GM23338 (cell line): Measurements from ENCODE around the gene ADGRV1. TPM values are rescaled to one million over a fixed set of nuclear protein-coding genes. Genes with fewer than 3 reads are reported as not detected.
A peak's percentile ranks its signal among the peaks of the same experiment; 100 is the strongest.
"Not testable (repeated sequence)": the region's sequence is repeated elsewhere in the genome, so short reads cannot be mapped to it uniquely, and the experiment has no call there.

Experiments
- ATAC-seq: fragments of 200-7000 bp; cut with Tn5 transposase; 3 replicates; pipeline ENCODE4 v1.9.1; 2020
- DNase-seq: peaks from one replicate; pipeline ENCODE4 v3.0.0-alpha.2; 2015; ENCODE audit warnings: low spot score
- H2AFZ ChIP-seq: fragments of 200-600 bp; sonication (generic); 2 replicates; pipeline ENCODE4 v1.8.0; 2016; ENCODE audit warnings: antibody characterized with exemption, mild to moderate bottlenecking, moderate library complexity
- H3F3A ChIP-seq: fragments of 200-600 bp; sonication (generic); replicated peaks from 2 replicates; pipeline ENCODE4 v1.8.0; 2017; ENCODE audit warnings: antibody characterized with exemption, mixed run types, low read depth
- H3K27ac ChIP-seq: fragments of 200-600 bp; sonication (generic); 2 replicates; pipeline ENCODE4 v1.6.1; 2016; ENCODE audit warnings: low read depth
- H3K27me3 ChIP-seq: fragments of 200-600 bp; sonication (generic); 2 replicates; pipeline ENCODE4 v1.8.0; 2016; ENCODE audit warnings: mild to moderate bottlenecking, mixed run types, moderate library complexity; ENCODE audit not compliant: insufficient read depth
- H3K36me3 ChIP-seq: fragments of 200-600 bp; sonication (generic); 2 replicates; pipeline ENCODE4 v1.8.0; 2016; ENCODE audit warnings: mild to moderate bottlenecking; ENCODE audit not compliant: insufficient read depth
- H3K4me1 ChIP-seq: fragments of 200-600 bp; sonication (generic); 2 replicates; pipeline ENCODE4 v1.8.0; 2016; ENCODE audit warnings: mild to moderate bottlenecking, moderate library complexity; ENCODE audit not compliant: insufficient read depth
- H3K4me2 ChIP-seq: fragments of 200-600 bp; sonication (generic); 2 replicates; pipeline ENCODE4 v1.7.1; 2017; ENCODE audit warnings: mixed run types
- H3K4me3 ChIP-seq: fragments of 200-600 bp; sonication (generic); 2 replicates; pipeline ENCODE4 v1.6.1; 2016; ENCODE audit warnings: mixed run types
- H3K79me2 ChIP-seq: fragments of 200-600 bp; sonication (generic); replicated peaks from 2 replicates; pipeline ENCODE4 v1.8.0; 2017; ENCODE audit warnings: mild to moderate bottlenecking; ENCODE audit not compliant: insufficient read depth
- H3K9me2 ChIP-seq: fragments of 200-600 bp; sonication (generic); 2 replicates; pipeline ENCODE4 v1.8.0; 2017; ENCODE audit not compliant: insufficient read depth
- H4K20me1 ChIP-seq: fragments of 200-600 bp; sonication (generic); replicated peaks from 2 replicates; pipeline ENCODE4 v1.8.0; 2017; ENCODE audit warnings: mild to moderate bottlenecking; ENCODE audit not compliant: insufficient read depth
- H3K27ac Mint-ChIP-seq: 2 replicates; pipeline ENCODE4 v1.8.0; 2020; ENCODE audit warnings: inconsistent platforms, mild to moderate bottlenecking, moderate library complexity, mixed read lengths
- H3K27me3 Mint-ChIP-seq: 3 replicates; pipeline ENCODE4 v1.8.0; 2022; ENCODE audit warnings: low read depth, mild to moderate bottlenecking, moderate library complexity, mixed read lengths, inconsistent platforms; ENCODE audit not compliant: insufficient read depth, poor library complexity
- H3K36me3 Mint-ChIP-seq: 3 replicates; pipeline ENCODE4 v1.8.0; 2021; ENCODE audit warnings: low read depth, mild to moderate bottlenecking, inconsistent platforms, moderate library complexity, mixed read lengths
- H3K4me1 Mint-ChIP-seq: 3 replicates; pipeline ENCODE4 v1.8.0; 2020; ENCODE audit warnings: mild to moderate bottlenecking, inconsistent platforms, mixed read lengths
- H3K4me3 Mint-ChIP-seq: 3 replicates; pipeline ENCODE4 v1.8.0; 2021; ENCODE audit warnings: moderate library complexity, mild to moderate bottlenecking, inconsistent platforms, mixed read lengths
- H3K9me3 Mint-ChIP-seq: 3 replicates; pipeline ENCODE4 v1.8.0; 2020; ENCODE audit warnings: moderate library complexity, mild to moderate bottlenecking, inconsistent platforms, mixed read lengths
- EZH2phosphoT487 ChIP-seq: fragments of 200-600 bp; sonication (generic); IDR thresholded peaks from one replicate; pipeline ENCODE4 v1.8.1; 2018; ENCODE audit warnings: antibody characterized with exemption; ENCODE audit not compliant: unreplicated experiment
- polyA plus RNA-seq: library from polyadenylated mRNA; unstranded; fragments of >200 nt; fragmentation: Nextera tagmentation; extraction: Ambion mirVana; gene quantifications from 2 replicates; pipeline ENCODE4 v1.2.1, GENCODE V29; 2016
- total RNA-seq: library from RNA; depleted of rRNA; stranded (reverse); fragments of >200 nt; shearing (Covaris generic); gene quantifications from 2 replicates; pipeline ENCODE4 v1.2.3, GENCODE V29; 2014
- TF ChIP-seq, protein P1 (sequence below): fragments of 250-450 bp; sonication (Bioruptor Pico); IDR thresholded peaks from 2 replicates; pipeline ENCODE4 v1.5.0; 2020; ENCODE audit warnings: mild to moderate bottlenecking, moderate library complexity

The ADGRV1 gene
- total and polyA plus RNA-seq, 2 experiments from 2014 or later: 46.1 to 149 TPM

- TF ChIP-seq, protein P1, sequence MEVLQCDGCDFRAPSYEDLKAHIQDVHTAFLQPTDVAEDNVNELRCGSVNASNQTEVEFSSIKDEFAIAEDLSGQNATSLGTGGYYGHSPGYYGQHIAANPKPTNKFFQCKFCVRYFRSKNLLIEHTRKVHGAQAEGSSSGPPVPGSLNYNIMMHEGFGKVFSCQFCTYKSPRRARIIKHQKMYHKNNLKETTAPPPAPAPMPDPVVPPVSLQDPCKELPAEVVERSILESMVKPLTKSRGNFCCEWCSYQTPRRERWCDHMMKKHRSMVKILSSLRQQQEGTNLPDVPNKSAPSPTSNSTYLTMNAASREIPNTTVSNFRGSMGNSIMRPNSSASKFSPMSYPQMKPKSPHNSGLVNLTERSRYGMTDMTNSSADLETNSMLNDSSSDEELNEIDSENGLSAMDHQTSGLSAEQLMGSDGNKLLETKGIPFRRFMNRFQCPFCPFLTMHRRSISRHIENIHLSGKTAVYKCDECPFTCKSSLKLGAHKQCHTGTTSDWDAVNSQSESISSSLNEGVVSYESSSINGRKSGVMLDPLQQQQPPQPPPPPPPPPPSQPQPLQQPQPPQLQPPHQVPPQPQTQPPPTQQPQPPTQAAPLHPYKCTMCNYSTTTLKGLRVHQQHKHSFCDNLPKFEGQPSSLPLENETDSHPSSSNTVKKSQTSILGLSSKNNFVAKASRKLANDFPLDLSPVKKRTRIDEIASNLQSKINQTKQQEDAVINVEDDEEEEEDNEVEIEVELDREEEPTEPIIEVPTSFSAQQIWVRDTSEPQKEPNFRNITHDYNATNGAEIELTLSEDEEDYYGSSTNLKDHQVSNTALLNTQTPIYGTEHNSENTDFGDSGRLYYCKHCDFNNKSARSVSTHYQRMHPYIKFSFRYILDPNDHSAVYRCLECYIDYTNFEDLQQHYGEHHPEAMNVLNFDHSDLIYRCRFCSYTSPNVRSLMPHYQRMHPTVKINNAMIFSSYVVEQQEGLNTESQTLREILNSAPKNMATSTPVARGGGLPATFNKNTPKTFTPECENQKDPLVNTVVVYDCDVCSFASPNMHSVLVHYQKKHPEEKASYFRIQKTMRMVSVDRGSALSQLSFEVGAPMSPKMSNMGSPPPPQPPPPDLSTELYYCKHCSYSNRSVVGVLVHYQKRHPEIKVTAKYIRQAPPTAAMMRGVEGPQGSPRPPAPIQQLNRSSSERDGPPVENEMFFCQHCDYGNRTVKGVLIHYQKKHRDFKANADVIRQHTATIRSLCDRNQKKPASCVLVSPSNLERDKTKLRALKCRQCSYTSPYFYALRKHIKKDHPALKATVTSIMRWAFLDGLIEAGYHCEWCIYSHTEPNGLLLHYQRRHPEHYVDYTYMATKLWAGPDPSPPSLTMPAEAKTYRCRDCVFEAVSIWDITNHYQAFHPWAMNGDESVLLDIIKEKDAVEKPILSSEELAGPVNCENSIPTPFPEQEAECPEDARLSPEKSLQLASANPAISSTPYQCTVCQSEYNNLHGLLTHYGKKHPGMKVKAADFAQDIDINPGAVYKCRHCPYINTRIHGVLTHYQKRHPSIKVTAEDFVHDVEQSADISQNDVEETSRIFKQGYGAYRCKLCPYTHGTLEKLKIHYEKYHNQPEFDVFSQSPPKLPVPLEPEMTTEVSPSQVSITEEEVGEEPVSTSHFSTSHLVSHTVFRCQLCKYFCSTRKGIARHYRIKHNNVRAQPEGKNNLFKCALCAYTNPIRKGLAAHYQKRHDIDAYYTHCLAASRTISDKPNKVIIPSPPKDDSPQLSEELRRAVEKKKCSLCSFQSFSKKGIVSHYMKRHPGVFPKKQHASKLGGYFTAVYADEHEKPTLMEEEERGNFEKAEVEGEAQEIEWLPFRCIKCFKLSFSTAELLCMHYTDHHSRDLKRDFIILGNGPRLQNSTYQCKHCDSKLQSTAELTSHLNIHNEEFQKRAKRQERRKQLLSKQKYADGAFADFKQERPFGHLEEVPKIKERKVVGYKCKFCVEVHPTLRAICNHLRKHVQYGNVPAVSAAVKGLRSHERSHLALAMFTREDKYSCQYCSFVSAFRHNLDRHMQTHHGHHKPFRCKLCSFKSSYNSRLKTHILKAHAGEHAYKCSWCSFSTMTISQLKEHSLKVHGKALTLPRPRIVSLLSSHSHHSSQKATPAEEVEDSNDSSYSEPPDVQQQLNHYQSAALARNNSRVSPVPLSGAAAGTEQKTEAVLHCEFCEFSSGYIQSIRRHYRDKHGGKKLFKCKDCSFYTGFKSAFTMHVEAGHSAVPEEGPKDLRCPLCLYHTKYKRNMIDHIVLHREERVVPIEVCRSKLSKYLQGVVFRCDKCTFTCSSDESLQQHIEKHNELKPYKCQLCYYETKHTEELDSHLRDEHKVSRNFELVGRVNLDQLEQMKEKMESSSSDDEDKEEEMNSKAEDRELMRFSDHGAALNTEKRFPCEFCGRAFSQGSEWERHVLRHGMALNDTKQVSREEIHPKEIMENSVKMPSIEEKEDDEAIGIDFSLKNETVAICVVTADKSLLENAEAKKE (CRISPR knock-in tag): no peak
These were observed 100.0 kb downstream of the ADGRV1 start (continued) for GRCh38 chr5:90658620-90659019.

GRCh38 chr5:90668079-90668565, 109.5 kb downstream of the ADGRV1 start:
- peaks cover 15% of the 10 kb centered on the region; the same call in 2 of the 3 replicates for H3K9me3 Mint-ChIP-seq
- DNase-seq, H3K27me3 ChIP-seq, H2AFZ ChIP-seq, H3K36me3 ChIP-seq, H3K9me2 ChIP-seq, H3K27me3 Mint-ChIP-seq, H4K20me1 ChIP-seq, H3F3A ChIP-seq, ATAC-seq, H3K4me1 ChIP-seq: not testable (repeated sequence)
- peak overlapping the region; percentile 99 for H3K27ac Mint-ChIP-seq
- peaks cover 19% of the 10 kb centered on the region; the same call in 2 of the 3 replicates for H3K4me1 Mint-ChIP-seq
- H3K4me3 ChIP-seq: peak overlapping the region; percentile 67
- peaks cover 20% of the 10 kb centered on the region; the same call in 2 of the 3 replicates for H3K36me3 Mint-ChIP-seq
- 0 out of 2 replicates have a peak overlapping the region, but pooled peaks have one; percentile 45 for H3K27ac ChIP-seq
- peaks cover 35% of the 10 kb centered on the region for H3K79me2 ChIP-seq
- peak overlapping the region; percentile 91 for H3K4me3 Mint-ChIP-seq
- H3K4me2 ChIP-seq: peak overlapping the region; percentile 79

- no peak for TF ChIP-seq EZH2phosphoT487
- Mint-ChIP-seq H3K36me3 (peaks cover 18% of the 10 kb centered on the region; the same call in 2 of the 3 replicates), H3K4me1 (peaks cover 12% of the 10 kb centered on the region; the same call in 2 of the 3 replicates), H3K4me3 (no peak overlapping the region), H3K27ac (no peak overlapping the region), H3K27me3 (peaks cover 3% of the 10 kb centered on the region), H3K9me3 (no peaks in the 10 kb centered on the region)
- Histone ChIP-seq H3F3A (no peaks in the 10 kb centered on the region), H3K36me3 (no peaks in the 10 kb centered on the region; the same call in 1 of the 2 replicates), H3K79me2 (peaks cover 5% of the 10 kb centered on the region), H3K4me3 (no peak overlapping the region), H3K27me3 (no peaks in the 10 kb centered on the region), H4K20me1 (no peaks in the 10 kb centered on the region), H3K4me1 (peaks cover 3% of the 10 kb centered on the region), H3K27ac (no peak overlapping the region), H3K9me2 (no peaks in the 10 kb centered on the region), H2AFZ (no peak overlapping the region), H3K4me2 (no peak overlapping the region)
- DNase-seq (no peak), ATAC-seq (peak; percentile 26; the same call in 1 of the 3 replicates)
These were observed 116.6 kb downstream of the ADGRV1 start for GRCh38 chr5:90675222-90675621.
